Keratinocyte (primary cell): Measurements from ENCODE around the gene CWF19L2.

ENCODE experiments used
- EZH2 ChIP-seq: IDR thresholded peaks from one replicate; pipeline ENCODE4 v1.6.1; 2012; ENCODE audit warnings: inconsistent platforms, mild to moderate bottlenecking, low read length, moderate library complexity
- TF ChIP-seq, protein P1 (sequence below), 3 experiments: IDR thresholded peaks in 1 of 3; conservative IDR thresholded peaks in 1 of 3; optimal IDR thresholded peaks in 1 of 3; 2 replicates in 2 of 3; 3 replicates in 1 of 3; pipeline versions ENCODE3 to v1.5.1; 2011; ENCODE audit warnings: low read length in 3 of 3, mild to moderate bottlenecking in 3 of 3, moderate library complexity in 2 of 3, control low read depth in 1 of 3, inconsistent platforms in 1 of 3; ENCODE audit not compliant: insufficient read depth in 2 of 3; ENCODE audit errors: extremely low read depth in 1 of 3

- TF ChIP-seq, protein P1, sequence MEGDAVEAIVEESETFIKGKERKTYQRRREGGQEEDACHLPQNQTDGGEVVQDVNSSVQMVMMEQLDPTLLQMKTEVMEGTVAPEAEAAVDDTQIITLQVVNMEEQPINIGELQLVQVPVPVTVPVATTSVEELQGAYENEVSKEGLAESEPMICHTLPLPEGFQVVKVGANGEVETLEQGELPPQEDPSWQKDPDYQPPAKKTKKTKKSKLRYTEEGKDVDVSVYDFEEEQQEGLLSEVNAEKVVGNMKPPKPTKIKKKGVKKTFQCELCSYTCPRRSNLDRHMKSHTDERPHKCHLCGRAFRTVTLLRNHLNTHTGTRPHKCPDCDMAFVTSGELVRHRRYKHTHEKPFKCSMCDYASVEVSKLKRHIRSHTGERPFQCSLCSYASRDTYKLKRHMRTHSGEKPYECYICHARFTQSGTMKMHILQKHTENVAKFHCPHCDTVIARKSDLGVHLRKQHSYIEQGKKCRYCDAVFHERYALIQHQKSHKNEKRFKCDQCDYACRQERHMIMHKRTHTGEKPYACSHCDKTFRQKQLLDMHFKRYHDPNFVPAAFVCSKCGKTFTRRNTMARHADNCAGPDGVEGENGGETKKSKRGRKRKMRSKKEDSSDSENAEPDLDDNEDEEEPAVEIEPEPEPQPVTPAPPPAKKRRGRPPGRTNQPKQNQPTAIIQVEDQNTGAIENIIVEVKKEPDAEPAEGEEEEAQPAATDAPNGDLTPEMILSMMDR (optimal IDR thresholded peaks at IDR 0.05 in 1 of 3, IDR thresholded peaks at IDR 0.05 in 1 of 3, conservative IDR thresholded peaks at IDR 0.05 in 1 of 3; ENCODE audit: extremely low read depth in 1 of 3, insufficient read depth in 2 of 3, low read length in 3 of 3), result no peak
- TF ChIP-seq EZH2, result no peak
These were observed 24.6 kb upstream of the CWF19L2 start for GRCh38 chr11:107482234-107482633.
